Measurements from ENCODE around the gene IL36RN.

Gene IL36RN

DNA sequence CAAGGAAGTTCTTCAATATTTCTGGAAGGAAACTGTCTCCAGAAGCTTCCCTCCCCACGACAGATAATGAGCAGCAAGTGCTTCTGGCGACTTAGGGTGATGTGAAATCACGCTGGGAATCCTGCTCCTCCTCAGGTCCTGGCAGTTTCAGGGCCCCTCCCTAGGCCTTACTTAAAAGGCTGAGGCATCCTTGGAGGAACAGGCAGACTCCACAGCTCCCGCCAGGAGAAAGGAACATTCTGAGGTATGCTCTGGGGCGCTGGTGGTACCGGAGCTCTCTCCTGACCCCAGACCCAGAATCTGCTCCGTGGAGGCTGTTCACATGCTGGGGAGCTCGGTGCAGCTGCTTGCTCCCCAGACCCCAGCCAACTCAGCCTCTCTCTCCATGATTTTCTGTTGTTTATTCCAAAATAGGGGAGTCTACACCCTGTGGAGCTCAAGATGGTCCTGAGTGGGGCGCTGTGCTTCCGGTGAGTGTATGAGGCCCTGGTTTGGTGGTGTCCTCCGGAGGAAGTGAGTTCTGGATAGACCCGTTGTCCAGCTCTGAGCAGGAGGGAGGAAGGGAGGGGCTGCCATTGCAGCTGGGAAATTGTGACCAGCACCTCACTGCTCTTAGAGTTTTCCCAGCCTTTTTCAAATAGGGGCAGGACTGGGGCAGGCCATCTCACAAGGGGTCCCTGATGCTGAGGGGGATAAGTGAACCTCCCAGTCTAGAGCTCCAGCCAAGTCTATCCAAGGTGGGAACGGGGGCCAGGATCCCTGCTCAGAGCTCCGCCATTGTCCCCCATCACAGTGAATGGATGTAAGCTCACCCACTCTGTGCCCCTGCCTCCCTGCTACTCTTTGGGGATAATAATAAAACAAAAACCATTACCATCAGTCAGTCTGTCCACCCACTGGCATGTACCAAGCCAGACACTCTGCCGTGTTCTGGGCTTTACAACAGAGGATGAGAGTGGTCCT, at the start of gene IL36RN:
TSS of gene IL36RN (plus strand) at position 201 of the 963 bp plus-strand sequence. CDS start at position 442, 241 bp downstream.
- DNase-seq (ENCODE audit: low spot score): no peak

DNA sequence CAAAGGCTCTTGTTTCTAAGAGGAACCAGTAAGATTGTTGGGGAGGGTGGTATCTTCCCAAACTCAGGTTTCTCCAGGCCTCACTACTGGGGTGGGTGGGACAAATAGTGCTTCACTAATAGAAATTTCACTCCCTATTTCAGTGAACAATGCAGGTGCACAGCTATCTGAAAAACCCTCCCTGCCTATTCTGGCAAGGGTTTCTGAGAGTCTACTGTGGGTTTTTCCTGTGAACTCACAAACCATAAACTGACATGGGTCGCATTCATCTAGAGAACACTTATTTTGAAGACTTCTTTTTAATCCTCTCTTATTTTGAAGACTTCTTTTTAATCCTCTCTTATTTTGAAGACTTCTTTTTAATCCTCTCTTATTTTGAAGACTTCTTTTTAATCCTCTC, 49.4 kb upstream of the IL36RN start:
- DNase-seq (ENCODE audit: low spot score): no peak

DNA sequence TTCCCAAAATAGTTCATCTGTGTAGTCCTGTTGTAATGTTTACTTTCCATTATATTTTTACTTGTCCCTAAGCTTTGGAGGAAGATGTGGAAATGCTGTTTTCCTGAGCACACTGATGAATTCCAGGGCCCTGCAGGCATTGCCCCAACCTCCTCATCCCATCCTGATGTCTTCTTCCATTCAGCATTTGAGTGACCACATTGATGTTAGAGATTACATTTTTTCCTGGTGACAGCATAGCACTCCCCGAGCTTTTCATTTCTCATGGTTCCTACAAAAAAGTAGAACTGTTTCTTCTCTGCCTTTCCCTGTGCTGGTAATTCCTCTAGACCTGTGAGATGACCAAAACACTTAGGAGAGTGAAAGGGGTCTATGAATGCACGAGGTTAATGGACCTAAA, 48.9 kb upstream of the IL36RN start:
- no peak for DNase-seq (ENCODE audit: low spot score)

DNA sequence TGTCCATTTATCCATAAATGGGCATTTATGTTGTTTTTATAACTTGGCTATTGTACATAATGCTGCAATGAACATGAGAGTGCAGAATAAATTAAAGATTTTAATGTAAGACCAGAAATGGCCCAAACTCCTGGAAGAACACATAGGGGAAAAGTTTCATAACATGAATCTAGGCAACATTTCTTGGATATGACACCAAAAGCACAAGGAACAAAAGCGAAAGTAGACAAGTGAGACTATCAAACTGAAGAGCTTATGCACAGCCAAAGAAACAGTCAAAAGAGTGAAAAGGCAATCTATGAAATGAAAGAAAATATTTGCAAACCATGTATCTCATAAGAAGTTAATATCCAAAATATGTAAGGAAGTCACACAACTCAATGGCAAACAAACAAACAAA, 47.9 kb upstream of the IL36RN start:
- DNase-seq (ENCODE audit: low spot score): no peak

DNA sequence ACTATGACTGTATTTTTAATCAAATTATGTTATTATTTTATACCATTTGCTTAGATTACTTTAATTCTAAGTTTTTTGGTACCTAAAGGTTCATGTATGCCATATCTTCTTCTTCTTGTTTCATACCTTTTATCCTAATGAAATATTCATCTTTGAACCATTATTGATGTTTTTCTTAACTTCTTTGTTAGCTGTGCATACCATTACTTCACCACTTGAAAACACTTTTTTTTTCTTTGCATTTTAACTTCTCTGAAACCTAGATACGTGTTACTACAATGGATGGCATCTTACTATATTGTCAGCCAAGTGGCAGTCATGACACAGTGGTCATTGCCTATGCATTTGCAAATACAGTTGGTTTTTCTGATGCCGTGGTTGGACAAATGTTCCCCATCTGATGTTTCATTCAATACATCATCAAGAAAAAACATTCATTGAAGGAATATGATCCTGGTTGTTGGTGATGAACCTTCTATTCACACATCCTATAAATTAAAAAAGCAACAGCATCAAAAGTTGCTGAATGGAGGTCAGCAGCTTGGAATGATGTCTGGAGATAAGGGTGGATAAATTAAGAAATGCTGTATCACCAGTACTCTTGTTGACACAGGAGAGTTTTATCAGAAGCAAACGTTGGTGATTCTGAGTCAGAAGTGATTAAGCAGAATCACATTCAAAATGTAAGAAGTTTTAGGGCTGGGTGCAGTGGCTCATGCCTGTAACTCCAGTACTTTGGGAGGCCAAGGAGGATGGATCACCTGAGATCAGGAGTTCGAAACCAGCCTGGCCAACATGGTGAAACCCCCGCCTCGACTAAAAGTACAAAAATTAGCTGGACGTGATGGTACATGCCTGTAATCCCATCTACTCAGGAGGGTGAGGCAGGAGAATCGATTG, 46.3 kb upstream of the IL36RN start:
- no peak for DNase-seq (ENCODE audit: low spot score)

DNA sequence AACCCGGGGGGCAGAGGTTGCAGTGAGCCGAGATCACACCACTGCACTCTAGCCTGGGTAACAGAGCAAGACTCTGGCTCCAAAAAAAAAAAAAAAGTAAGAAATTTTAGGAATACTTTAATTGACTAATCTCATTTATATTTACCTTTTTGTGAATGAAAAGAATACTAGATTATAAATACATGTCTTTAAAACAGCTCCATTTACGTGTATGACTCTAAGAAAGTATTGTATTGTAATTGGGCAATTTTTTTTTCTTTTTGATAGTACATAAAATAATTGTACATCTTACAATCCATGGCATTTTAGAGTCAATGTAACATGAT, 45.7 kb upstream of the IL36RN start:
- no peak for DNase-seq (ENCODE audit: low spot score)

DNA sequence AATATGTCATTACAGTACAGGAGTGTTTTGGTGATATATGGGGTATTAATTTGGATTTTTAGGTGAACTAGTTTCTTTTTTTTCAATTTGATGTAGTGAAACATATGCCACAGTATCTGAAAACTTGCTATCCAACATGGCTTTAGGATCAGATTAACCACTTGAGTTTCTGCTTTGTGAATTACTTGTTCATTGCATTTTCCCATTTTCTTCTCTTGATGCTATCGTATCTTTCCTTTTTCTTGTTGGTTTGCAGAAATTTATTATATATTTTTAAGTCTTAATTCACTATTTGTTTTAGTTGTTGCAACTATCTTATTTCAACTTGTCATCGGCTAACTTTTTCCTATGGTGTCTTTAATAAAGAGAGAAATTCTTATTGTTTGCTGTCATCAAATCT, 44.9 kb upstream of the IL36RN start:
- no peak for DNase-seq (ENCODE audit: low spot score)

DNA sequence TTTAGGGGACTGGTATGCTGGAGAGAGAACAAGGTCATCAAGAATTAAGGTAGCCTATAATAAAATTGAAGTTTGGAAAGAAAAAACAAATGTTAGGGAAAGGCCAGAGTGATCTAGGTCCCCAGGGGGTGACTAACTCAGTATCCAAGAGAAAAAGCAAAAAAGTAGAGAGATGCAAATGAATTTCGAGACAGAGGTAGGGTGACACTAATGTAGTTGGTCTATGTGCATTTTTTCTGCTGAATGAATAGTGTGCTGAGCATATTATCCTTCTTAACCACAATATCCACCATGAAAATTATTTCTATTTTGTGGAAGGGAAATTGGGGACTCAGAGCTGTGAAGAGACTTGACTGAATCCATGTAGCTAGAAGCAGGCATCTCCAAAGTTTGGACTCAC, 44.0 kb upstream of the IL36RN start:
- no peak for DNase-seq (ENCODE audit: low spot score)

DNA sequence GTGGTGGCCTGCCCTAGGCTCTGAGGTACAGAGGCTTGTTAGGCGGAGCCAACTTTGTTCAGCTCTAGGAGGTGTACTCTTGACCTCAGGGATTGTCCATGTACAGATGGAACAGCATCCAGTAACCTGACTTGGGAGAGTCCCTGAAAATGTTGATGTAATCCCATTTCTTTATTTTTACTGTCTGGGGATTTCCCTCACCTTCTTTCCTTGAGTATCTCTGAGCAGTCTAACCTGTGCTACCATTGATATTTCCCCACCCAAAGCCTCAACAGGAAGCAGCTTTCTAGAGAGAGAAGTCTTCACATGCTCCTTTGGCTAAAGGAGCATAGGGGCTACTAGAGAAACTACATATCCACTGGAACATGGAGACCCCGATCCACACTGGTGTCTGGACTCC, 43.3 kb upstream of the IL36RN start:
- DNase-seq (ENCODE audit: low spot score): no peak

DNA sequence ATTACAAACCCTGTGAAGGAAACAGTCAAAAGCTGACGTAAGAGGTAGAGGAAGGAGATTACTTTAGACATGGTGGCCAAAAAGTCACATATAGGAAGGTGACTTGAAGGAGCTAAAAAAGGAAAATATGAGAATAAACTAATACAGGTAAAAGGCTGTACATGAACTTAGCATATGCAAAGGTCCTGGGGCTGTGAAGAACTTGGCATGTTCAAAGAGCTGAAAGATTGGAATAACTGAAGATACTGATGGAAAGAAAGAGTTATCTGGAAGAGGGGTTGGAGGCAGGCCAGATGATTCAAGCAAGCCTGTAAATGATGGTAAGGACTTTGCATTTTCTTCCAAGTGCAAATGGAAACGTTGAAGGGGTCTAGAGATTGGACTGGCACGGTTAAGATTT, 40.5 kb upstream of the IL36RN start:
- no peak for DNase-seq (ENCODE audit: low spot score)

DNA sequence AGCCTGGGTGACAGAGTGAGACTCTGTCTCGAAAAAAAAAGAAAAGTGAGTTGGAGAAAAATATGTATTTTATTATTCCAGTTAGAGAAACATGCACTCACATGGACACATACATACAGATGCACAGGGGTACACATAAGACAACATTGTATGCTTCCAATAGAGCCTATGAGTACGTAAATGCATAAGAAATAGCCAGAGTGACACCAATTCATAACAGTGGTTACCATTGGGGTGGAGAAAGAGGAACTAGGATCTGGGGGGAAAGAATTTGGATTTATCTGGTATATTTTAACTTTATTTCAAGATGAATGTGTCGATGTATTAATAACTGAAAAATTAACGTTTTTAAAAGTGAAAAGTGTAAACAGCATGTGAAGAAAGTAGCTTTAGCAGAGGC, 37.7 kb upstream of the IL36RN start:
- no peak for DNase-seq (ENCODE audit: low spot score)

DNA sequence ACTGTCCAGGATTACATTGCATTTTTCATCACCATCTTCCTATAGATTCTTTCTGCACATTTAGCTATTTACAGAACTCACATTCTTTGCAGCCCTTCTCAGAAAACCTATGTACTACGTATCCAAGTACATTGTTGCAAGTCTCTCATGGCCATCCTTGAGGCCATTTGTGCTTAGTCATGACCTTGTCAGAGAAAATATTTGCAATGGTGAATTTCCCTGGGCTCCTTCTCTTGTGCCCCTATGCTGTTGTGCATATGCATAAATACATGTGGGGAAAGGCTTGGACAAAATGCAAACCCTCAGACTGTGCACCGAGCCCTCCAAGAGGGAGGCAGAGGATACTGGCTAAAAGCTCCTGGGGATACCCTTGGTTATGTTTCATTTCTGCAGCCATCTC, 34.2 kb upstream of the IL36RN start:
- DNase-seq (ENCODE audit: low spot score): no peak

DNA sequence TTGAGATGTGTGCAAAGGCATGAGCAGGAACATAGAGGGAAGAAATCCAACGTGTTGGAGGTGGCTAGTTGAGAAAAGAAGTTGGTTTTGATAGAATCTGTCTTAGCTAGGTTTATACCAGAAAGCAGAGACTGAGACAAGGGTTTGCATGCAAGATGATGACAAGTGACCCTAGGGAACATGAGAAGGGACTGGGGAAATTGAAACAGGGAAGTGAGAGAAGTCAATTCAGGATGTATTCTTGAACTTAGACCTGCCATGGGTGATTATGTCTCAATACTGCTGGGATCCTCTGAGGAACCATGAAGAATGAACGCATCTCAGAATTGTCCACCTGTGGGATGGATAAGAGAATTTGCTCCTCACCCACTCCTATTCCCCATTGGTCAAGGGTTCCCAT, 33.3 kb upstream of the IL36RN start:
- DNase-seq (ENCODE audit: low spot score): no peak

DNA sequence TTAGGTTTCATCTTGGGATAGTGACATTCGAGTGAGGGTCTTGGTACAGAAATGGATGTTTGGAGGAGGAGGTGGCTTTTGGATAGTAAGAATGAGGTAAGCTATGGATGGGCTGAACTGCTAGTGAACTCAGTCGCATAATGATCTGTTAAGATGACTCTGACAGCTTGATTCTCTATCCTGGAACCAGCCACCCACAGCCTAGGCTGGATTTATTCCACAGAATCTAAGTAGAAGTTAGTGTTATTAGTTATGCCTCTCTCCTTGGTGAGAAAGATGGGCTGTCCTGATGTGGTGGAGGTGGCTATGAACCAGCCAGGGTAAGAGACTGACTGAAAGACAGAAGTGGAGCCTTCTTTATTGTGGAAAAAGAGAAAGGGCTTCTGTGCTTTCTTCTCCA, 31.3 kb upstream of the IL36RN start:
- DNase-seq (ENCODE audit: low spot score): no peak

DNA sequence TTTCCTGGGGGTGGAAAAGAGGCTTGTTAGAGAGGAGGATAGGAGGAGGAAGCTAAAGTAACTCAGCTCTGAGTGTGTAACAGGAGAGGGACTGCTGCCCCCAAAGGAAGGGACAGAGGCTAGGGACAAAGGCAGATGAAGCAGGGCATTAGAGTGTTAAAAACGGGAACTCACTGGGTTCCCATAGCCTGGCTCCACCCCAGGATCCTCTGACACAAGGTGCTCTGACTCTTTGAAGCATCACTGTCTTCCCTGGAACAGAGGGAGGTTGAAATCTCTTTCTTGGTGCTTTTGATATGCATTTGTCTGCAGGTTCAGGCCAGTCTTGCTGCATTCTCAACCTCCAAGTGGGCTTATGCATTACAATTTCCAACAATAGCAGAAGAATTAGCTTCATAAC, 30.9 kb upstream of the IL36RN start:
- no peak for DNase-seq (ENCODE audit: low spot score)

DNA sequence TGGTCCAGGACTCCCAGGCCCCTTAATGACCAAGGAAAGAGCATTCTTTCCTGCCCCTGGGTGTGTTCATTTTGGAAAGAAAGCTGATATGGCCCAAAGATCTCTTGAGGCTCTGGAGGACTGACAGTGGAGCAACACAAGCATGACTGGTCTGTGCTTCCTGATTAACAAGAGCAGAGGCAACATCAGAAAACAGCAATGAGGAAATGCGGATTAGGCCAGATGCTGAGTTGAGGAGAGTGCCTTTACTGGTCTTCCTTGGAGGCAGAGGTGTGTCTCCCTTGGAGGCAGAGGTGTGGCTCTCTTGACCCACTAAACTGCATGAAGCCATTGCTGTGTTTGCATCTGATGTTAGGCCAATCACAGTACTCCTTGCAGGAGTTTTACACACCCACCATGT, 26.3 kb upstream of the IL36RN start:
- DNase-seq (ENCODE audit: low spot score): no peak

DNA sequence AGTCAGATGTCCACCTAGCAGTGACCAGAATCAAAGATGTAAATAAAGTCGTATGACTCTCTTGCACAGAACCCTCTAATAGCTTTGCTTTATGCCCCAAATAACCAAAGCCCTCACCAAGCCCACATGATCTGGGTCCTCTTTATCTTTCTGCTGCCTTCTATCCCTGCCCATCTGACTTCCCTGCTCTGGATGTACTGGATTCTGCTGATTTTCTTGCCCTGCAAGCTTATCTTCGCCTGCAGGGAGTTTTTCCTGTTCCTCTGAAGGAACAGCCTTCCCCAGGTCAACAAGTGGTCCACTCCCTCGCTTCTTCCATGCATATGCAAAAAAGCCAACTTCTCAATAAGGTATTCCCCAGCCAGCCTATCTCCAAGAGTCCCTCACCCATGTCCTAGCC, 25.0 kb upstream of the IL36RN start:
- DNase-seq (ENCODE audit: low spot score): no peak

DNA sequence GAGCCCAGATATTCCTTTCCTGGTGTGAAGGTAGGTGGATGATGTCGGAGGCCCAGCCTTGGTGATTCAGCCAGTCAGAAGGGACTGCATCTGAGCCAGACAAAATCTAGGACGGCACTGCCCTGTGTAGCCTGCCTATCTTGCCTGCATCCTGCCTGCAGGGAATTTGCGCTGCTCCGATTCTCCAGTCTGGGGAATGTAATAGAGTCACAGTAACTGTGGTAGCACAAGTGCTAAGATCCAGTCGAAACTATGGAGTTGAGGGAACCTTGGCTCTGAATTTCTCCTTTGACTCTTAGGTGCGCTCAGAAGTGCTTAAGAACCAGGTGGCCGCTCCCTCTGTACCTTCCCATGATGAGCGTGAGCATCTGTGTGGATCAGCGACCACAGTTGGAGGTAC, 22.2 kb upstream of the IL36RN start:
- no peak for DNase-seq (ENCODE audit: low spot score)

DNA sequence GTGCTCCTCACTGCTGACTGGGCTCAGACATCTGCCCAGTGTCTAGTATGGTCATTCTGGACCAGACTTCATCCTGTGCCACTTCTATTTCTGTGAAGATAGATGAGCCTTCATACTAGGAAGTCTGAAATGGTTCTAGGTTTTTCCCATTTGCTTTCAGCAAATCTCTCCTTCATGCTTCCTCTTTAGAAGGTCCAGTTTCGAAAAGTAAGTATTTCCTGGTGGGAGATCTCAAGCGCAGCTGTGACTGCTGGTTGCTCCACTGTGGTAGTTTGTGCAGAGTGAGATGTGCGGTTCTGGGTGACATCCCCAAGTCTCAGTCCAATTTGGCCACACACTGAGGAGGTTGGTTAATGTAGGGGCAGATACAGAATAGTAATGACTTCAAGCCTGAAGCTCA, 20.7 kb upstream of the IL36RN start:
- no peak for DNase-seq (ENCODE audit: low spot score)

DNA sequence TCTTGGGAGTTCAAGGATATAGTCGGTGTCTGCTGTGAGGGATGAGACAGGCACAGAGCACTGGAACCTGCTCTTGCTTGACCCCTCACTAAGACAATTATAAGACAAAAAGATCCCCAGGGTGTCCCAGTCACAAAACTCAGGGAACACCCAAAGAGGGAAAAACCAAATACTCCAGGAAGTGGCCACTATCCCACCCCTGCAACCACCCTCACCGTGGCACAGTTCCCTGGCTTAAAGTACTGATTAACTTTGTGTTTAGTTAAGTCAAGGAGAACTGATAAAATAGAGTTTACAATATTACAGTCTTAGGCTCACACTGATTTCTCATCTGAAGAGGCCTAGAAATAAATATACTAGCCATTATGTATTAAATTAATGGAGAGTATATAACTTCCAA, 19.8 kb upstream of the IL36RN start:
- no peak for DNase-seq (ENCODE audit: low spot score)

DNA sequence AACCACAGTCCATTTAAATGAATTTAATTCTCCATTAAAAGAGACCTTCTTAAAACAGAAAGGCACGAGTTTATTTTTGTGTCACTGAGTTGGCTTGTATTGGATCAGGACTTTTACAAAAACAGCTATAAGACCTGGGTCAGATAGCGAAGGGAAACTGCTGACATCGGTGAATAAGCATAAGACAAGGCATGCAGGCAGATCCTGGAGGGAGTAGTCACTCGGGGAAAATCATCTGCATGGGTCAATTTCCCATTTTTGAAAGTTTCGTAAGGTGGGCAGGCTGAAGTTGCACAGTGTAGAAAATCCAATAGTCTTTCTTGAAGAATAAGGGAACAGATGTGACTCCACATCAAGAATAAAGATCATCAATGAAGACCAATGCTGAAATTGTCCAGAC, 19.3 kb upstream of the IL36RN start:
- DNase-seq (ENCODE audit: low spot score): no peak

DNA sequence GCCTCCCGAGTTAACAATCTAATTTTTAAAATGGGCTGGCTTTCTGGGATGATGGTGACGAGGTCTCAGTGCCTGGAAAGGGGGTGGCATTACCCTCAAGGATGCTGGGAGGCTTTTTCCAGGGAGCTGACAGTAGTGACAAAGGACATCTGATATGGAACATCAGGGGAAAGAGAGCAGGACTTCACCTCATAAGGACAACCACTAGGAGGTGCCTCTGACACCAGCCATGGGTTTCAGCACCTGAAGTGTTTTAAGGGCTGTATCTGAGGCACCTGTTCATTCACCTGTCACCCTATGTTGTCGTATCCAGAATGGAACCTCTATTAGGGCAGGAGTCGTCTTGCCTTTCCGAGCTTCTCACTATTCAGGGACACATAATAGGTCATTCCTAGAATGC, 17.1 kb upstream of the IL36RN start:
- DNase-seq (ENCODE audit: low spot score): no peak

DNA sequence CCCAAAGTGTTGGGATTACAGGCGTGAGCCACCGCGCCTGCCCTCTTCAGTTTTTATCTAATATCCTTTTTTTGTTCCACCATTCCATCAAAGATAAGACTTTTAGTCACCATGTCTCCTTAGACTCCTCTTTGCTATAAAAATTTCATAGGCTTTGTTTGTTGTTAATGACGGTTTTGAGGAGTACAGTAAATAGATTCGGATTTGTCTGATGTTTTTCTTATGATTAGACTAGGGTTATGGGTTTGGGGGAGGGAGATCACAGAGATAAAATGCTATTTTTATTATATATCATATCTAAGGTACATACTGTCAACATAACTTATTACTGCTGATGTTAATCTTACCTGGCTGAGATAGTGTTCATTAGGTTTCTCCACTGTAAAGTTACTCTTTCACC, 12.5 kb upstream of the IL36RN start:
- no peak for DNase-seq (ENCODE audit: low spot score)
